Uterus (tissue), 4 donors: ENCODE data around the gene ATXN10. TPM values are rescaled to one million over a fixed set of nuclear protein-coding genes. Genes with fewer than 3 reads are reported as not detected.

Source experiments
- DNase-seq, 2 donors: peaks; one replicate each; pipeline ENCODE4 v3.0.0-alpha.2; 2019 to 2020
- H3K27ac ChIP-seq, 2 donors: fragments of 200-600 bp; sonication (generic); 1 replicate in 1 of 2; 2 replicates in 1 of 2; pipeline ENCODE4 v1.5.1; 2016 to 2018
- H3K27me3 ChIP-seq, 2 donors: fragments of 200-600 bp; sonication (generic); one replicate each; pipeline ENCODE4 v1.5.1; 2018 to 2019; ENCODE audit warnings: control low read depth in 1 of 2
- H3K36me3 ChIP-seq, 2 donors: fragments of 200-600 bp; sonication (generic); one replicate each; pipeline ENCODE4 v1.5.1; 2019; ENCODE audit warnings: control low read depth in 1 of 2
- H3K4me1 ChIP-seq, 2 donors: fragments of 200-600 bp; sonication (generic); one replicate each; pipeline ENCODE4 v1.5.1; 2018 to 2019; ENCODE audit warnings: control low read depth in 1 of 2
- H3K4me3 ChIP-seq, 2 donors: fragments of 200-600 bp; sonication (generic); 1 replicate in 1 of 2; 2 replicates in 1 of 2; pipeline ENCODE4 v1.5.1; 2018 to 2019; ENCODE audit warnings: mild to moderate bottlenecking in 1 of 2
- H3K9me3 ChIP-seq, 2 donors: fragments of 200-600 bp; sonication (generic); one replicate each; pipeline ENCODE4 v1.5.1; 2019; ENCODE audit warnings: control low read depth in 1 of 2
- CTCF ChIP-seq, 4 experiments: fragments of 200-600 bp in 2 of 4; fragments of 450-650 bp in 2 of 4; sonication (generic) in 2 of 4; IDR thresholded peaks; one replicate each; pipeline ENCODE4 v1.5.1; 2016 to 2019; ENCODE audit warnings: antibody characterized with exemption in 4 of 4, mild to moderate bottlenecking in 2 of 4, moderate library complexity in 1 of 4
- POLR2A ChIP-seq, 2 donors: fragments of 450-650 bp; IDR thresholded peaks; one replicate each; pipeline ENCODE4 v1.6.1; 2016; ENCODE audit warnings: antibody characterized with exemption in 2 of 2, mild to moderate bottlenecking in 1 of 2, moderate library complexity in 1 of 2
- intact Hi-C: fragments of 100-400 bp; cut with DNase I; formaldehyde crosslinking; loops from one replicate; pipeline ENCODE4 v1.15.1; 2023; ENCODE audit warnings: low total_unique reads
- total RNA-seq, 4 donors: library from RNA; depleted of rRNA in 3 of 4; stranded (reverse); fragments of >200 nt in 3 of 4; gene quantifications; one replicate each; pipeline versions ENCODE4 v1.1.0 to v1.2.4, GENCODE V29; 2014 to 2023
- donor health status: DM: yes; HTN: yes; CAD: no.

ATXN10 gene
- total RNA-seq, 4 donors from 2014 or later = 251 to 258 (median 253) TPM

DNA sequence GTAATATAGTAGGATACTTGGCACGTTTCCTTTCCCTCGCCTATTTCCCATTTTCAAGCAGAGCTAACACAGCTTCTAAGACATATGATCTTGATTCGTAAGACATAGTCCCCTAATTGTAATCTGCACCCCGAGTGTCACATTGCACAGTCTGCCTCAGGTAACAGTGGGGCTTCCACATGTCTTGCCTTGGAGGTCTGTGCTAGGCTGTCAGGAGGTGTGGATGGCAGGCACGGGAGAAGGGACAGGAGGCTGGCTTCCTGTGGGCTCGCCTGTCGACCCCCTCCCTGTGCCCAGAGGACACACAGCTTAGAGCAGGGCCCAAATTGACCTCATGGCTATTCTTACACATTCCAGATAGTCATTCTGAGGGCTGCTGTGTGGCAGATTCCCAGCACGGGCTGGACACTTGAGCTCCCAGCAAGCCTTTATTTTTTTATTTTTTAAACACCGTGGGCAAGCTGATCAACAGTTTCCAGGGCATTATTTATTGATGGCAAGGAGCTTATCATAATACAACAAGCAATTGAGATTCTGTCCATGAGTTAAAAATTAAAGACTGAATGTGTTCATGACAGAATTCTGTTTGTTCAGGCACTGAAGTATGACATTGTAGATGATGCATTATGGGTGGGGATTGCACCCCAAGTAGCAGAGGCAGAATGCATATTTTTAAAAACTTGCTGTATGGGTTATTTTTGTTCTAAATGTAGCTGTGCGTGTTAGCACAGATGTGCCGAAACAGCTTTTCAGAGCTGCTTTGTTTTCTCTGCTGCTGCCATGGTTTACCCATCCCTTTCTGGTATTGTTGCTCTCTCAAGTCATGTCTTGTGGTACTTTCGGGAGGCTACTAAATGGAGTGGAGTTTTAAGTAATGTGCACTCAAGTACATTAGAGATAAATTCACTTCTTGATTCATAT lies 113.0 kb downstream of the ATXN10 start:
- Histone ChIP-seq H3K4me1 (no peaks in the 10 kb centered on the region), H3K27me3 (no peaks in the 10 kb centered on the region), H3K9me3 (no peaks in the 10 kb centered on the region), H3K27ac (no peak overlapping the region), H3K36me3 (no peaks in the 10 kb centered on the region), H3K4me3 (no peak overlapping the region)
- intact Hi-C loops = no loop called here
- no peak for TF ChIP-seq CTCF (IDR thresholded peaks at IDR 0.05)
- no peak for TF ChIP-seq POLR2A (IDR thresholded peaks at IDR 0.05)
- DNase-seq = no peak

- no peak overlapping the region for H3K27ac ChIP-seq
- H3K27me3 ChIP-seq = no peaks in the 10 kb centered on the region
- no peaks in the 10 kb centered on the region for H3K9me3 ChIP-seq
- DNase-seq = no peak
- H3K4me3 ChIP-seq = no peak overlapping the region
- intact Hi-C loops = no loop called here
- no peaks in the 10 kb centered on the region for H3K36me3 ChIP-seq
- TF ChIP-seq POLR2A (IDR thresholded peaks at IDR 0.05) = no peak
- no peak for TF ChIP-seq CTCF (IDR thresholded peaks at IDR 0.05)
- no peaks in the 10 kb centered on the region for H3K4me1 ChIP-seq
Observed at GRCh38 chr22:45785458-45785857, 113.8 kb downstream of the ATXN10 start.

DNA sequence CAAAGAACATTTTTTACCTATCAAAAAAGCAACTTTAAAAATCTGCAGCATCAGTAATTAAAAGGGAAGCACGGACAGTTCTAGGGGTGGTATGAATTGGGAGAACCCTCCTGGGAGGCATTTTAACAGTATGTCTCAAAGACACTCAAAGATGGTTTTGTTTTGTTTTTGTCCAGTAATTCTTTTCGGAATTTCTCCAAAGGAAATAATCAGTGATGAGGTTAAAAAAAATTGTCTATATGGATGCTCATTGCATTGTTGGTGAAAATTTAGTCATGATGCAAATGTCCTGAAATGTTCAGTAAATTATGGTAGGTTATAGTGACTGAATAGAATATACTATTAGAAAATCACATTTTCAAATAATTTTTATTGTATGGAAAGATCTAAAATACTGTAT lies 115.1 kb downstream of the ATXN10 start:
- no peak overlapping the region for H3K27ac ChIP-seq
- no peaks in the 10 kb centered on the region for H3K9me3 ChIP-seq
- TF ChIP-seq POLR2A (IDR thresholded peaks at IDR 0.05) (no peak), CTCF (IDR thresholded peaks at IDR 0.05) (no peak)
- H3K4me1 ChIP-seq = no peaks in the 10 kb centered on the region
- intact Hi-C loops = no loop called here
- no peak for DNase-seq
- no peak overlapping the region for H3K4me3 ChIP-seq
- H3K27me3 ChIP-seq = no peaks in the 10 kb centered on the region
- H3K36me3 ChIP-seq = no peaks in the 10 kb centered on the region

GRCh38 chr22:45787759-45788158 lies 116.1 kb downstream of the ATXN10 start:
- H3K4me3 ChIP-seq = no peak overlapping the region
- H3K27me3 ChIP-seq = no peaks in the 10 kb centered on the region
- H3K36me3 ChIP-seq = no peaks in the 10 kb centered on the region
- TF ChIP-seq CTCF (IDR thresholded peaks at IDR 0.05) (no peak), POLR2A (IDR thresholded peaks at IDR 0.05) (no peak)
- no peak for DNase-seq
- no peak overlapping the region for H3K27ac ChIP-seq
- intact Hi-C loops = no loop called here
- no peaks in the 10 kb centered on the region for H3K4me1 ChIP-seq
- H3K9me3 ChIP-seq = no peaks in the 10 kb centered on the region

DNA sequence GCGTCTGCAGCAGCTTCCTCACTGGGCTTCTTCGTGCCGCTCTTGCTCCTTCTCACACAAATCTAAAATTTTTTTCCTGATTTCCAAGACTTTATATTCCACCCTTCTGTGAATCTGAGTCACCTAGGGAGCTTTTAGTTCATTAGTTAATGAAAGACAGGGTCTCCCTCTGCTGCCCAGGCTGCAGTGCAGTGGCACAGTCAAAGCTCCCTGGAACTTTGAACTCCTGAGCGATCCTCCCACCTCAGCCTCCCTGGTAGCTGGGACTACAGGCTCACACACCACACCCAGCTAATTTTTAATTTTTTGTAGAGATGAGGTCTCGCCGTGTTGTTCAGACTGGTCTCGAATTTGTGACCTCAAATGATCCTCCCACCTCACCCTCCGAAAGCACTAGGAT lies 116.9 kb downstream of the ATXN10 start:
- no peaks in the 10 kb centered on the region for H3K27me3 ChIP-seq
- H3K9me3 ChIP-seq = no peaks in the 10 kb centered on the region
- H3K36me3 ChIP-seq = no peaks in the 10 kb centered on the region
- no peak overlapping the region for H3K4me3 ChIP-seq
- intact Hi-C loops = no loop called here
- H3K27ac ChIP-seq = no peak overlapping the region
- no peak for DNase-seq
- H3K4me1 ChIP-seq = no peaks in the 10 kb centered on the region
- TF ChIP-seq POLR2A (IDR thresholded peaks at IDR 0.05) (no peak), CTCF (IDR thresholded peaks at IDR 0.05) (no peak)
